ENCODE measurements around the gene PAPOLA.

- TF ChIP-seq CTCF (IDR thresholded peaks at IDR 0.05) (no peak), EZH2 (IDR thresholded peaks at IDR 0.05; ENCODE audit: borderline replicate concordance, insufficient read depth, low read depth, low read length, poor library complexity, severe bottlenecking) (no peak)
Measured at GRCh38 chr14:96589577-96589976, 87.4 kb downstream of the PAPOLA start.
